ENCODE data around the gene MZF1.

DNA sequence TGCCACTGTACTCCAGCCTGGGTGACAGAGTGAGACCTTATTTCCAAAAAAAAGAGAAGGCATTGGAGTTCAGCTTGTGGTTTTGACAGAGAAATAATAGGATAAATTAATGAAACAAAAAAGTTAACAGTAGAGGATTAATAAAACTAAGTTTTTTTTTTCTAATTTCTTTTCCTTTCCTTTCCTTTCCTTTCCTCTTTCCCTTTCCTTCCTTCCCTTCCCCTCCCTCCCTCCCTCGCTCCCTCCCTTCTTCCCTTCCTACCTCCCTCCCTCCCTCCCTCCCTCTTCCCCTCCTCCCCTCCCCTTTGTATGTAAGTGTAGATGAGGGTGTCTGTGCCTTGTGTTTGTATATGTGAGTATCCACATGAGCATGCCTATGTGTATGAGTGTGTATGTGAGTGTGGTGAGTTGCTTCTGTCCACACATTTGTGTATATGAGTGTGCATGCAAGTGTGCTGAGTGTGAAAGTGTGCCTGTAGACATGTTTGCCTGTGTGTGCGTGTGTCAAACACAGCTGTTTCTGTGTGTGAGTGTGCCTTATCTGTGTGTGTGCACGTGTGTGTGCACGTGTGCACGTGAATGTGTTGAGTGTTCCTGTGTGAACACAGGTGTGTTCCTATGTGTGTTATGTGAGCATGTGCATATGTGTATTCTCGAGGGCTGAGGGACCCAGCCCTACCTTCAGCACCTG is 12.5 kb upstream of the MZF1 start:
- no peak for TF ChIP-seq POLR2AphosphoS5 (IDR thresholded peaks at IDR 0.05)
- TF ChIP-seq, protein P1, sequence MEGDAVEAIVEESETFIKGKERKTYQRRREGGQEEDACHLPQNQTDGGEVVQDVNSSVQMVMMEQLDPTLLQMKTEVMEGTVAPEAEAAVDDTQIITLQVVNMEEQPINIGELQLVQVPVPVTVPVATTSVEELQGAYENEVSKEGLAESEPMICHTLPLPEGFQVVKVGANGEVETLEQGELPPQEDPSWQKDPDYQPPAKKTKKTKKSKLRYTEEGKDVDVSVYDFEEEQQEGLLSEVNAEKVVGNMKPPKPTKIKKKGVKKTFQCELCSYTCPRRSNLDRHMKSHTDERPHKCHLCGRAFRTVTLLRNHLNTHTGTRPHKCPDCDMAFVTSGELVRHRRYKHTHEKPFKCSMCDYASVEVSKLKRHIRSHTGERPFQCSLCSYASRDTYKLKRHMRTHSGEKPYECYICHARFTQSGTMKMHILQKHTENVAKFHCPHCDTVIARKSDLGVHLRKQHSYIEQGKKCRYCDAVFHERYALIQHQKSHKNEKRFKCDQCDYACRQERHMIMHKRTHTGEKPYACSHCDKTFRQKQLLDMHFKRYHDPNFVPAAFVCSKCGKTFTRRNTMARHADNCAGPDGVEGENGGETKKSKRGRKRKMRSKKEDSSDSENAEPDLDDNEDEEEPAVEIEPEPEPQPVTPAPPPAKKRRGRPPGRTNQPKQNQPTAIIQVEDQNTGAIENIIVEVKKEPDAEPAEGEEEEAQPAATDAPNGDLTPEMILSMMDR (IDR thresholded peaks at IDR 0.05), result no peak

All from prostate gland (tissue), 2 donors.